SHP77 (cell line): ENCODE data around the gene PRCC.

Experiments used
- DNase-seq, 2 experiments: peaks; one replicate each; lab custom pipeline; 2025; lab: John Stamatoyannopoulos, UW

PRCC gene

DNA sequence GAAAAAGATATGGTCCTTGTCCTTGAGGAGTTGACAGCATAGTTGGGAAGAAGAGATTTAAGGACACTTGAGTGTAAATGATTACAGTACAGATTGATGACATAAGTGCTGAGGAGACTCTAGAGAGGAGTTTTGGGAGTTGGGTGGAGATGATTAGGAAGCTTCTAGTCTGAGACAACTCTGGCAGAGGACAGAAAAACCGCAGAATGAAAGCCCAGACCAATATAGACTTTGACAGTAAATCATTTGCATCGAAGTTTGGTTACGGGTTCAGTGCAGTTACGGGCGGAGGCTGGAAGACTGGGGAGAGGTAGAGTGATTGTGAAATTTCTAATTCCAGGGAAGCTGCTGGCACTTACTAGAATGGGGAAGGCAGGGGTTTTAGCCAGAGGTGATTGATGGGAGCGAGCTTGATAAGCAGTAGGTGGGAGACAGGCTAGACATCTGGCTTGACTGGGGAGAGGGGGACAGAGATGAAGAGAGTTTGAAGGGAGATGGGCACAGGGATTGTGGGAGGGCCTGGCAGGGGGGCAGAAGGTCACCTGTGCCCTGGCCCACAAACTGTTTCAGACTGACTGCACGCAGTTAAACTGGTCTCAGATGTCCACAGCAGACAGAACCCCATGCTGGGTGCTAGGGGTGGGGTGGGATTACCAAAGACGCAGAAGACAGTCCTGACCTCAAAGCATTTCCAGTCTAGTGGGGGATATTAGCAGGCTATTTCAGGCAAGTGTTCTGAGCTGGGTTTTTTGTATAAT, 29.2 kb downstream of the PRCC start:
- DNase-seq, result no peak

DNA sequence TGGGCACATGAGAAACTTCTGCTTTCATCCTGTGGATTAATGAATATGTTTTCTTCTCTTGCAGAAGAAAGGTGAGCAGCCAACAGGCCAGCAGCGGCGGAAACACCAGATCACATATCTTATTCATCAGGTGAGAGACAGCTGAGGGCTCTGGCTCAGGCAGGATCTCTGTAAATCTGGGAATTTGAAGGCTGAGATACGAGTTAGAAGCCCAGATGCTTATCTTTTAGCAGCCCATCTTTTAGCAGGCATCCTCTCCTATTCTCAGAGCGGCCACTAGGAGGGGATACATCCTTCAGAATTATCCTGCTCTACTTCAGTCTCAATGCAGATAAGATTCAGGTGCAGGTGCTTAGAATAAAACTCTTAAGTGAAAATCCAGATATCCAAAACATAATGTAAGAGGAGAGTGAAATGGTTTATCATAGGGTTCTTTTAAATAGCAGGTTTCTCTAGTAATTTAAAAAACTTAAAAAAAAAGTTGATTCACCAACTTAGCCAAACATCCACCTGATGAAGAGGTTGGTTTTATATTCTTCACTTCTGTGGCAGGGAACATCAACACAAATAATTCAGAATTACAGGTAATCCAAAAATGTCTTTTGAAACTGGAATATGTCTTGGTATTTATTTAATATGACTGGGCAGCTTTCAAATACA, 30.0 kb downstream of the PRCC start:
- peak; percentile 55 to 67 for DNase-seq

DNA sequence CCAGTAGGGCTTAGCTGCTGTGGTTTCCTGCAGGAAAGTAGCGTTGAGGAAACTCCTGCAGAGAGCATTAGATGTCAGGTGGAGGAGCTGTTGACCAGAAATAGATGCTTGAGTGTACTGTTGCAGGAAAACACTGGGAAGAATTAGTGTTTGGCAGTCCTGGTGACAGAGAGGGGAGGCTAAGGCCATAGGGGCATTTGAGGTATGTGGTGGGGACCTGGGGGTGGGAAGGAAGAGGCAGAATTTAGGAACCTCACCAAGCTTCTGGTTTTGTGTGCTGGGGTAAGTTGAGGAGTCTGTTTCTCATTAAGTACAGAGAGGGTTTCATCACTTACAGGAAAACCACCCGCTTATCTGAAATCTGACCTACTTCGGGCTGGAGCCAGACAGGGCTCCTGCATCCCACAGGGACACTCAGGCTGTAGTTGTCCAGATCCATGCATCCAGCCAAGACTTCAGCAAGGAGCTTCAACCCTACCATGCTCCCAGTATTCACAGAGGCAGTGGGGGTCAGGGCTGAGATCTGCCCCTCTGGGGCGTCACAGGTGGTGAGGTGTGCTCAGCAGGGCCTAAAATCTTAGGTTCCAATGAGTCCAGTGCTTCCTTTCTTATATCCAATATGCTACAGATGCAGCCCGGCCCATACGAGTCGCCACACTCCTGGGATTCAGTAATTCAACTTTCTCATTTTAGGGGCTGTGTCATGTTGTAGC, 34.2 kb downstream of the PRCC start:
- DNase-seq, result no peak

- DNase-seq, result no peak
Observed at GRCh38 chr1:156802421-156802935, 35.1 kb downstream of the PRCC start.

- DNase-seq, result no peak
Observed at GRCh38 chr1:156803086-156803851, 35.9 kb downstream of the PRCC start.

DNA sequence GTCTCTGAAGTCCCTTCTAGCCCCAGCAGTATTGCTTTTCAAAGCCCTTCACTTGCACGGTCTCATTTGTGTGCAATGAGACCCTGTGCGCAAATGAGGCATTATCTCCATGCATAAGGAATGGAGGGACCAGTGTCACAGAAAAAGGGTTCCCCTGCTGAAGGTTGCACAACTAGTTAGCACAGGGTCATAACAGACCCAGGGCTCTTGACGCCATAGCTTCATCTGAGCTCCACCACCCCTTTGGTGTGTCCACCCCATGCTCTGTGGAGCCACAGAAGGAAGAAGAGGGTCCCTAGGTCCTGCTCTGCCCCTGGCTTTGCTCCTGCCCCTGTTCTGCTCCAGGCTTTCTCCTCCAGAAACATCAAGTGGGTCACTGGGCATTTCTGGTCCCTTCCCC, 36.7 kb downstream of the PRCC start:
- no peak for DNase-seq

DNA sequence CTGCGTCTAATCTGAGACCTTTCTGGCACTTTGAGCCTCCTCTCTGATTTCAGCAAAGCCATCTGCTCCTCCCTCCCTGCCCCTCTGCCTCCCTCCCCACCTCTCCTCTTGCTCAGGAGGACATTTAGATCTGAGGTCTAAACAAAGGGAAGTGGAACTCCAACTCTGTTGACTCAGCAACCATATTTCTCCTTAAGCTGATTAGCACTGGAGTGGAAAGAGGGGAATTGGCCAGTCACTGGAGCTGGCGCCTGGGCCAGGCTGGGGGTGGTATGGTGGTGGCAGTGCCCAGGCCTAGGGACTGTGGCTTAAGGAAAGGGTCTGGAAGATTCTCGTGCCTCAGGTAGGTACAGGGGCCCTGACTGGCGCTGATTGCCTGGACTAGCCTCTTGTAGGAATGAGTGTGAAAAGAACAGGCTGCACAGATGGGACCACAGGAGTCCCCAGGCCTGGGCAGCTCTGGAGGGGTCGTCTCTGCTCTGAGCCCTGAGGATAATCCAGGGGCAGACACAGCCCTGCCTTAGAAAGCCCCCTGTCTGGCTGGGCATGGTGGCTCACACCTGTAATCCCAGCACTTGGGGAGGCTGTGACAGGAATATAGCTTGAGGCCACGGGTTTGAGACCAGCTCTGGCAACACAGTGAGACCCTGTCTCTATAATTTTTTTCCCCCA, 37.4 kb downstream of the PRCC start:
- no peak for DNase-seq

GRCh38 chr1:156805766-156806511, 38.6 kb downstream of the PRCC start:
- DNase-seq, result no peak

- DNase-seq, result no peak
Observed at GRCh38 chr1:156806512-156807440, 39.4 kb downstream of the PRCC start.

- no peak for DNase-seq
Observed at GRCh38 chr1:156807627-156808026, 40.3 kb downstream of the PRCC start.

- DNase-seq, result no peak
Observed at GRCh38 chr1:156808186-156809030, 41.1 kb downstream of the PRCC start.

DNA sequence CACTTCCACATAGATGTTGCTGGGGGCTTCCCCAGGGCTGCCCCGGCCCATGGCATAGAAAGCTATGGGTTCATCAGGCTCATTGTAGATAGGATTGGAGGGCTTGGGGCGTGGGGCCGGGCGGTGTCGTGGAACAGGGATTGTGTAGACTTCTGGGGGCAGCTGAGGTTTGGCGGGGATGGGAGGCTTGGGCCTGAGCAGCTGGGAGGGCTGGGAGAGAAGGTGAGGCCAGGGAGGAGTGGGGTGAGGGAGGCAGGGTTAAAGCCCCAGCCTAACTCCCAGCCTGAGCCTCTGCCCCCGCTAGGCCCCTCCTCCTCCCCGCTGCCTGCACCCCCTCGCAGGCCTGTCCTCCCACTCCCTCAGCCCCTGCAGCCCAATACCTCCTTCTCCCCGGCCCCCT, 41.9 kb downstream of the PRCC start:
- DNase-seq, result no peak

DNA sequence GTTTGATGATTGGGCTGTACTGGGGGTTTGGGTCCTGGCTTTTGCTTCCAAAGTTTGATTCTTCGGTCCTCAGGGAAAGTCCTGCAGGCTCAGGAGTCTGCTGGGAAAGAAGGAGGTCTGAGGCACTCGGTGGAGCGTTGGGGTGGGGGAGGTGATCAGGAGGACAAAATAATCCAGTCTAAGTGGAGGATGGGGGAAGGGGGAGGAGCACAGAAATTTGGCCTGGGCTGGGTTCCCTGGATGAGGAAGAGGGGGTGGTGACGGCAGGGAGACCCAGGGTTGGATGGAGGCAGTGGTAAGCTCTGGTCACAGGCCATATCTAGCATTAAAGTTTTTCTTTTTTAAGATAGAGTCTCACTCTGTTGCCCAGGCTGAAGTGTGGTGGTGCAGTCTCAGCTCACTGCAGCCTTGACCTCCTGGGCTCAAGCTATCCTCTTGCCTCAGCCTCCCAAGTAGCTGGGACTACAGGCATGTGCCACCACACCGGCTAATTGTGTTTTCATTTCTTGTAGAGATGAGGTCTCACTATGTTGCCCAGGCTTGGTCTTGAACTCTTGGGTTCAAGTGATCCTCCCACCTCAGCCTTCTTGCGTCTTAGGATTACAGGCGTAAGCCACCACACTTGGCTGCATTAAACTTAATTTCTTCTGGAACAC, 42.5 kb downstream of the PRCC start:
- no peak for DNase-seq

GRCh38 chr1:156811168-156811567, 43.8 kb downstream of the PRCC start:
- DNase-seq, result no peak

DNA sequence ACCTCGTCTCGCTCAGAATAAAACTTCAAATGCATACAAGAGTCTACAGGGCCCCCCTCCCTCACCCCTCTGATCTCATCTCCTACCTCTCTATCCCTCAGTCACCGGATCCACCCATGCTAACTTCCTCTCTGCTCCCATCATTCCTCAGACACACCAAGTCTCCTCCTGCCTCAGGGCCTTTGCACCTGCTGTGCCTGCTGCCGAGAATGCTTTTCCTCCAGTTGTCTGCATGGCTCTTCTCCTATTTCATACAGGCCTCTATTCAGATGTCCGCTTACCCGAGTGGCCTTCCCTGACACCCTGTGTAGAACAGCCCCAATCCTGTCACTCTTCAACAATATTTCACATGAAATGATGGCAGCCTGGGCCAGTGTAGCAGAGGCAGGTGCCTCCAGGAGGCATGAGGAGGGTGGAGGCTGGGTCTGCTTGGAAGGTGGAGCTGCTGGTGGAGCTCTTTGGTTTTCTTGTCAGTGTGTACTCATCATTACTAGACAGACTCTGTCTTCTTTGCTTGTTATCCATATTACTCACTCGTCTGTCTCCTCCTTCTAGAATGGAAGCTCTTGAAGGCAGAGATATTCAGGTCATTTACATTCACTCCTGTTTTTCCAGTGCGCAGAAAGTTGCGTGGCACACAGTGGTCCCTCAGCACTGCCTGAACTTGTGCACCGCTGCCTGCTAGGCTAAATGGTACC, 45.1 kb downstream of the PRCC start:
- no peak for DNase-seq

- no peak for DNase-seq
Observed at GRCh38 chr1:156813298-156813697, 46.0 kb downstream of the PRCC start.

DNA sequence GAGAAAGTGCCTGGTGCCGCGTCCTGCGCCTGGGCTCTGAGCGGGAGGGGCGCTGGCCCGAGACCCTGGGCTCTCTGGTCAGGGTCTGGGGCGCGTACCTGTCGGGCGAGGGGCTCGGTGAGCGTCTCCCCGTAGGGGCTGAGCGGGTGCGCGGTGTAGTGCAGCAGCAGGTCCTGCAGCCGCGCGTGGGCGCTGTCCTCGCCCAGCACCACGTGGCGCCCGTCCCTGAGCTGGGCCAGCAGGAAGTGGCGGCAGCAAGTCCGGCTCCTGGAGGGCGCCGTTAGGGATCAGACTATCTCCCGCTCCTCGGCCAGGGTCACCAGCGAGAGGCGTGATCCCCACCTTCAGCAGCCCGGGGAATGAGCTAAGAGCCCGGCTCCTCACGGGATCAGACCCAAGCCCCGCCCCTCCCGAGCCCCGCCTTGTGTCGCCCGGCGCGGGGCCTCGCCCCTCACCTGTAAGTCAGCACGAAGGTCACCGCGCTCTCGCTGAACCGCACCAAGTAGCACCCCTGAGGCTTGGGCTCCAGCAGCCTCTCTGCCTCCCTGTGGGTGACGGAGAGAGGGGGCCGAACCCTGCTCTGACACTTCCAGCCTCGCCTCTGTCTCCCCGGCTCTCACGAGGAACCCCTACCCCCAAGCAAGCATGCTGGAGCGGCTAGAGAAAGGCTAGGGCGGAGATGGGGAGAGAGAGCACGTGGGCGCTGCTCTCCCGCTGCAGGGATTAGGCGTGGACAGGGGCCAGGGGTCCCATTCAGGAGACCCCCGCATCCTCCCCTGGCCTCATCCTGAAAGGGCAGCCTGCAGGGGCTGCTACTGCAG, 46.6 kb downstream of the PRCC start:
- peak; percentile 11 to 35 for DNase-seq
